A549 (cell line): ENCODE measurements around the gene VTA1. TPM values are rescaled to one million over a fixed set of nuclear protein-coding genes. Genes with fewer than 3 reads are reported as not detected.

Experiments used
- ATAC-seq, 2 experiments: fragments of 200-7000 bp in 1 of 2; fragments of >200 bp in 1 of 2; cut with Nextera tagmentation in 1 of 2; cut with Tn5 transposase in 1 of 2; 3 replicates each; pipeline versions ENCODE4 v1.8.0 to v1.9.1; 2018 to 2020; ENCODE audit warnings: mild to moderate bottlenecking in 1 of 2, moderate library complexity in 1 of 2
- CTCF ChIA-PET: fragments of 300-600 bp; sonication (Branson Sonifier 250); formaldehyde crosslinking; extraction: SDS; loops from one replicate; lab custom pipeline; 2021; ENCODE audit warnings: antibody characterized with exemption, inconsistent platforms; lab: Yijun Ruan, JAX
- POLR2A ChIA-PET: fragments of 350-600 bp; formaldehyde crosslinking; extraction: SDS; loops from one replicate; lab custom pipeline; 2021; ENCODE audit warnings: antibody characterized with exemption, inconsistent platforms; lab: Yijun Ruan, JAX
- DNase-seq, 2 experiments: peaks; one replicate each; pipeline versions ENCODE4 v3.0.0 to v3.0.0-alpha.2; 2011 to 2016; ENCODE audit warnings: low read depth in 1 of 2, low spot score in 1 of 2
- FAIRE-seq: peaks from 2 replicates; lab custom pipeline; 2011; peaks lifted over from hg19 to GRCh38; lab: Jason Lieb, UNC
- H3K27ac ChIP-seq, 2 experiments: fragments of >200 bp; sonication (Bioruptor Twin); formaldehyde crosslinking; 3 replicates each; pipeline ENCODE4 v1.5.1; 2016 to 2017
- H3K4me1 ChIP-seq: fragments of >200 bp; sonication (Bioruptor Twin); formaldehyde crosslinking; 3 replicates; pipeline ENCODE4 v1.6.1; 2016
- H3K4me2 ChIP-seq: fragments of >200 bp; sonication (Bioruptor Twin); formaldehyde crosslinking; 3 replicates; pipeline ENCODE4 v1.6.1; 2016
- H3K4me3 ChIP-seq: fragments of >200 bp; sonication (Bioruptor Twin); formaldehyde crosslinking; 3 replicates; pipeline ENCODE4 v1.5.1; 2016
- H3K9me3 ChIP-seq: fragments of >200 bp; sonication (Bioruptor Twin); formaldehyde crosslinking; 3 replicates; pipeline ENCODE4 v1.6.1; 2016
- BHLHE40 ChIP-seq: IDR thresholded peaks from 2 replicates; pipeline ENCODE4 v1.6.1; 2012; ENCODE audit warnings: low read depth, low read length, inconsistent platforms
- CEBPB ChIP-seq, 2 experiments: fragments of >200 bp in 1 of 2; sonication (Bioruptor Twin) in 1 of 2; formaldehyde crosslinking in 1 of 2; IDR thresholded peaks; 2 replicates each; pipeline ENCODE4 v1.6.1; 2012 to 2016
- ESRRA ChIP-seq: fragments of 150-350 bp; IDR thresholded peaks from 2 replicates; pipeline ENCODE4 v1.6.1; 2014; ENCODE audit warnings: mild to moderate bottlenecking, low read length, borderline replicate concordance
- HDAC2 ChIP-seq: fragments of 200-600 bp; sonication (generic); IDR thresholded peaks from 2 replicates; pipeline ENCODE4 v1.6.1; 2016
- HOXA7 ChIP-seq: fragments of 250-450 bp; sonication (Bioruptor Pico); IDR thresholded peaks from 2 replicates; pipeline ENCODE4 v1.5.0; 2020; ENCODE audit warnings: mild to moderate bottlenecking, moderate library complexity
- HOXB5 ChIP-seq: fragments of 250-450 bp; sonication (Bioruptor Pico); IDR thresholded peaks from 2 replicates; pipeline ENCODE4 v1.5.0; 2020; ENCODE audit warnings: mild to moderate bottlenecking, moderate library complexity
- NR3C1 ChIP-seq: fragments of >200 bp; sonication (Bioruptor Twin); formaldehyde crosslinking; IDR thresholded peaks from 3 replicates; pipeline ENCODE4 v1.6.1; 2017
- PHF8 ChIP-seq: fragments of 200-600 bp; sonication (generic); IDR thresholded peaks from 2 replicates; pipeline ENCODE4 v1.6.1; 2016; ENCODE audit warnings: low read depth, mild to moderate bottlenecking, antibody characterized with exemption, moderate library complexity, borderline replicate concordance
- POLR2A ChIP-seq: IDR thresholded peaks from 2 replicates; pipeline ENCODE4 v1.6.1; 2012; ENCODE audit warnings: mild to moderate bottlenecking, low read length
- RARB ChIP-seq: fragments of 250-450 bp; sonication (Bioruptor Pico); IDR thresholded peaks from 2 replicates; pipeline ENCODE4 v1.8.0; 2021; ENCODE audit warnings: mild to moderate bottlenecking, moderate library complexity
- RFX5 ChIP-seq: fragments of 450-650 bp; IDR thresholded peaks from 2 replicates; pipeline ENCODE4 v1.7.1; 2014; ENCODE audit warnings: antibody characterized with exemption, mild to moderate bottlenecking, moderate library complexity
- TP53 ChIP-seq: fragments of 250-450 bp; sonication (Bioruptor Pico); IDR thresholded peaks from 2 replicates; pipeline ENCODE4 v1.5.0; 2021; ENCODE audit warnings: mild to moderate bottlenecking, moderate library complexity
- ZFP36 ChIP-seq: fragments of 450-650 bp; IDR thresholded peaks from 2 replicates; pipeline ENCODE4 v1.6.1; 2014; ENCODE audit warnings: borderline replicate concordance; ENCODE audit not compliant: partially characterized antibody
- ZNF302 ChIP-seq: fragments of 250-450 bp; sonication (Bioruptor Pico); IDR thresholded peaks from 2 replicates; pipeline ENCODE4 v1.9.0; 2021; ENCODE audit warnings: inconsistent platforms, mild to moderate bottlenecking, moderate library complexity
- WGBS: methylation state at CpG from one replicate; pipeline ENCODE4 v1.1.6; 2017; ENCODE audit errors: missing lambda C conversion rate; 5-methylcytosine and 5-hydroxymethylcytosine counted together
- polyA plus RNA-seq, 4 experiments: library from polyadenylated mRNA; depleted of rRNA in 3 of 4; stranded (reverse); fragments of >200 nt; fragmentation: RNase III in 1 of 4; extraction: RNeasy Plus Mini Kit Qiagen cat#74134 plus additional on column Dnase treatment in 1 of 4; gene quantifications; 2 replicates in 3 of 4; 3 replicates in 1 of 4; pipeline ENCODE4 v1.2.3, GENCODE V29; 2011 to 2017
- TF ChIP-seq, protein P1 (sequence below): fragments of 450-650 bp; IDR thresholded peaks from 2 replicates; pipeline ENCODE4 v1.6.1; 2014; ENCODE audit warnings: antibody characterized with exemption
- TF ChIP-seq, protein P2 (sequence below): fragments of >200 bp; sonication (Bioruptor Twin); formaldehyde crosslinking; IDR thresholded peaks from 3 replicates; pipeline ENCODE4 v1.5.1; 2016
- TF ChIP-seq, protein P3 (sequence below): fragments of >200 bp; sonication (Bioruptor Twin); formaldehyde crosslinking; IDR thresholded peaks from 3 replicates; pipeline ENCODE4 v1.6.1; 2016
- TF ChIP-seq, protein P4 (sequence below): IDR thresholded peaks from 2 replicates; pipeline ENCODE4 v1.6.1; 2012; ENCODE audit warnings: low read depth, borderline replicate concordance

VTA1 gene
- polyA plus RNA-seq, 2 of the 4 experiments (the other 2 are of a cell fraction), result 44.3 to 88.0 TPM

DNA sequence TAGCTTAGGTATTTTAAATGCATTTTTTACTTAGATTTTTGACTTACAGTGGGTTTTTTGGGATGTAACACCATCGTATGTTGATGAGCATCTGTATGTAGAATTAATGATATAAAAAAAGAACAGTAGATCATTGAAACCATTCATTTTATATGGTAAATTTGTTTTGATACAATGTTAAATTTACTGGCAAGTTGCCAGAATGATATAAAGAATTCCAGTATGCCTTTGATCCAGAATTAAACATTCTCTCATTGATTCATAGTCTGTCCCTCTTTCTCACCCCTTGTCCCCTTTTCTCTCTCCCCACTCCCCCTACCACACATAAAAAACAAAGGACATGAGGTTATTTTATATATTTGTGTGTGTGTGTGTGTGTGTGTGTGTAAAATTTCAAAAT is 45.3 kb downstream of the VTA1 start:
- Histone ChIP-seq H3K27ac (no peak overlapping the region), H3K4me2 (no peak overlapping the region), H3K4me3 (no peak overlapping the region), H3K9me3 (no peaks in the 10 kb centered on the region), H3K4me1 (peaks cover 9% of the 10 kb centered on the region; the same call in 2 of the 3 replicates)
- 87% methylated on average over 1 of the region's 1 CpG for WGBS
- POLR2A ChIA-PET, result no interaction called here
- TF ChIP-seq RARB (no peak), POLR2A (no peak), ZNF302 (CRISPR knock-in tag) (no peak), HOXA7 (CRISPR knock-in tag) (no peak)
- TF ChIP-seq, protein P1, sequence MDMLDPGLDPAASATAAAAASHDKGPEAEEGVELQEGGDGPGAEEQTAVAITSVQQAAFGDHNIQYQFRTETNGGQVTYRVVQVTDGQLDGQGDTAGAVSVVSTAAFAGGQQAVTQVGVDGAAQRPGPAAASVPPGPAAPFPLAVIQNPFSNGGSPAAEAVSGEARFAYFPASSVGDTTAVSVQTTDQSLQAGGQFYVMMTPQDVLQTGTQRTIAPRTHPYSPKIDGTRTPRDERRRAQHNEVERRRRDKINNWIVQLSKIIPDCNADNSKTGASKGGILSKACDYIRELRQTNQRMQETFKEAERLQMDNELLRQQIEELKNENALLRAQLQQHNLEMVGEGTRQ, result no peak
- TF ChIP-seq, protein P2, sequence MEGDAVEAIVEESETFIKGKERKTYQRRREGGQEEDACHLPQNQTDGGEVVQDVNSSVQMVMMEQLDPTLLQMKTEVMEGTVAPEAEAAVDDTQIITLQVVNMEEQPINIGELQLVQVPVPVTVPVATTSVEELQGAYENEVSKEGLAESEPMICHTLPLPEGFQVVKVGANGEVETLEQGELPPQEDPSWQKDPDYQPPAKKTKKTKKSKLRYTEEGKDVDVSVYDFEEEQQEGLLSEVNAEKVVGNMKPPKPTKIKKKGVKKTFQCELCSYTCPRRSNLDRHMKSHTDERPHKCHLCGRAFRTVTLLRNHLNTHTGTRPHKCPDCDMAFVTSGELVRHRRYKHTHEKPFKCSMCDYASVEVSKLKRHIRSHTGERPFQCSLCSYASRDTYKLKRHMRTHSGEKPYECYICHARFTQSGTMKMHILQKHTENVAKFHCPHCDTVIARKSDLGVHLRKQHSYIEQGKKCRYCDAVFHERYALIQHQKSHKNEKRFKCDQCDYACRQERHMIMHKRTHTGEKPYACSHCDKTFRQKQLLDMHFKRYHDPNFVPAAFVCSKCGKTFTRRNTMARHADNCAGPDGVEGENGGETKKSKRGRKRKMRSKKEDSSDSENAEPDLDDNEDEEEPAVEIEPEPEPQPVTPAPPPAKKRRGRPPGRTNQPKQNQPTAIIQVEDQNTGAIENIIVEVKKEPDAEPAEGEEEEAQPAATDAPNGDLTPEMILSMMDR, result no peak
- ATAC-seq, result no peak
- DNase-seq, result no peak
- FAIRE-seq, result no peak
- CTCF ChIA-PET, result no interaction called here

DNA sequence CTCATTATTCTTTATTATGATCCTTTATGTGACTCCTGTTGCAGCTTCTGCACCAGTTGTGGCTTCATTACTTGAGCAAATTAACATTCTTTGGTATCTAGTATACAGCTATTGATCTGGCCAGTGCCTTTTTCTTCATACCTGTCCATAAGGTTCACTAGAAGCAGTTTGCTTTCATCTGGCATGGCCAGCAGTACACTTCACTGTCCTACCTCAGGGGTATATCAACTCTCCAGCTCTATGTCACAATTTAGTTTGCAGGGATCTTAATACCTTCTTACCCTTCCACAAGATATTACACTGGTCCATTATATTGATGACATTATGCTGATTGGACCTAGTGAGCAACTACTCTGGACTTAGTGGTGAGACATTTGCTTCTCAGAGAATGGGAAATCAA is 46.6 kb downstream of the VTA1 start:
- ChIA-PET POLR2A (no interaction called here), CTCF (no interaction called here)
- DNase-seq, result no peak
- Histone ChIP-seq H3K9me3 (no peaks in the 10 kb centered on the region), H3K27ac (no peak overlapping the region), H3K4me2 (no peak overlapping the region), H3K4me1 (peaks cover 9% of the 10 kb centered on the region; the same call in 2 of the 3 replicates), H3K4me3 (no peak overlapping the region)
- FAIRE-seq, result no peak
- ATAC-seq, result no peak
- no peak for TF ChIP-seq HOXA7 (CRISPR knock-in tag)
- TF ChIP-seq, protein P1, result no peak
- TF ChIP-seq HOXB5 (CRISPR knock-in tag), result no peak
- no peak for TF ChIP-seq RARB
- TF ChIP-seq TP53, result no peak
- TF ChIP-seq, protein P3, sequence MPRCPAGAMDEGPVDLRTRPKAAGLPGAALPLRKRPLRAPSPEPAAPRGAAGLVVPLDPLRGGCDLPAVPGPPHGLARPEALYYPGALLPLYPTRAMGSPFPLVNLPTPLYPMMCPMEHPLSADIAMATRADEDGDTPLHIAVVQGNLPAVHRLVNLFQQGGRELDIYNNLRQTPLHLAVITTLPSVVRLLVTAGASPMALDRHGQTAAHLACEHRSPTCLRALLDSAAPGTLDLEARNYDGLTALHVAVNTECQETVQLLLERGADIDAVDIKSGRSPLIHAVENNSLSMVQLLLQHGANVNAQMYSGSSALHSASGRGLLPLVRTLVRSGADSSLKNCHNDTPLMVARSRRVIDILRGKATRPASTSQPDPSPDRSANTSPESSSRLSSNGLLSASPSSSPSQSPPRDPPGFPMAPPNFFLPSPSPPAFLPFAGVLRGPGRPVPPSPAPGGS, result no peak
- no peak for TF ChIP-seq ZFP36
- no peak for TF ChIP-seq BHLHE40
- TF ChIP-seq NR3C1, result no peak
- TF ChIP-seq CEBPB (IDR thresholded peaks at IDR 0.05), result no peak
- TF ChIP-seq, protein P4, sequence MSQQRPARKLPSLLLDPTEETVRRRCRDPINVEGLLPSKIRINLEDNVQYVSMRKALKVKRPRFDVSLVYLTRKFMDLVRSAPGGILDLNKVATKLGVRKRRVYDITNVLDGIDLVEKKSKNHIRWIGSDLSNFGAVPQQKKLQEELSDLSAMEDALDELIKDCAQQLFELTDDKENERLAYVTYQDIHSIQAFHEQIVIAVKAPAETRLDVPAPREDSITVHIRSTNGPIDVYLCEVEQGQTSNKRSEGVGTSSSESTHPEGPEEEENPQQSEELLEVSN, result no peak
- TF ChIP-seq ESRRA, result no peak
- TF ChIP-seq, protein P2, result no peak
- no peak for TF ChIP-seq HDAC2
- no peak for TF ChIP-seq RFX5
- no peak for TF ChIP-seq PHF8
